Measurements from ENCODE around the gene VGLL4.
A peak's percentile ranks its signal among the peaks of the same experiment; 100 is the strongest.

The VGLL4 gene

GRCh38 chr3:11625376-11626083 is 18.2 kb downstream of the VGLL4 start:
- DNase-seq: peak in 1 of 5 experiments; percentile 29

- peak in 1 of 5 experiments; percentile 78 for DNase-seq
Measured at GRCh38 chr3:11624704-11625375, 18.9 kb downstream of the VGLL4 start.

GRCh38 chr3:11624161-11624560 is 19.6 kb downstream of the VGLL4 start:
- peak in 4 of 5 experiments; percentile 41 to 96 (median 50) for DNase-seq

GRCh38 chr3:11622586-11623550 is 20.8 kb downstream of the VGLL4 start:
- DNase-seq: no peak

- DNase-seq: no peak
Measured at GRCh38 chr3:11621077-11621476, 22.6 kb downstream of the VGLL4 start.

GRCh38 chr3:11619946-11620652 is 23.6 kb downstream of the VGLL4 start:
- no peak for DNase-seq

- DNase-seq: no peak
Measured at GRCh38 chr3:11619461-11619860, 24.3 kb downstream of the VGLL4 start.

GRCh38 chr3:11618904-11619303 is 24.8 kb downstream of the VGLL4 start:
- no peak for DNase-seq

GRCh38 chr3:11616551-11616950 is 27.2 kb downstream of the VGLL4 start:
- DNase-seq: no peak

GRCh38 chr3:11613851-11614487 is 29.7 kb downstream of the VGLL4 start:
- no peak for DNase-seq

- DNase-seq: no peak
Measured at GRCh38 chr3:11613319-11613718, 30.4 kb downstream of the VGLL4 start.

GRCh38 chr3:11612515-11613188 is 31.1 kb downstream of the VGLL4 start:
- no peak for DNase-seq

- no peak for DNase-seq
Measured at GRCh38 chr3:11611341-11611799, 32.3 kb downstream of the VGLL4 start.

GRCh38 chr3:11610700-11611275 is 32.9 kb downstream of the VGLL4 start:
- DNase-seq: no peak

- DNase-seq: no peak
Measured at GRCh38 chr3:11610044-11610671, 33.6 kb downstream of the VGLL4 start.

- no peak for DNase-seq
Measured at GRCh38 chr3:11609481-11609880, 34.2 kb downstream of the VGLL4 start.

GRCh38 chr3:11607816-11608215 is 35.9 kb downstream of the VGLL4 start:
- no peak for DNase-seq

GRCh38 chr3:11606865-11607440 is 36.8 kb downstream of the VGLL4 start:
- DNase-seq: no peak

- DNase-seq: no peak
Measured at GRCh38 chr3:11606090-11606784, 37.5 kb downstream of the VGLL4 start.

Measured in T-helper 2 cell (primary cell).